NCI-H2227 treated with DMSO at 0.1 percent for 48 hours (cell line): Measurements from ENCODE around the gene HYAL2.

Experiments
- DNase-seq: peaks from one replicate; lab custom pipeline; 2025; lab: John Stamatoyannopoulos, UW

The HYAL2 gene

GRCh38 chr3:50322386-50323091, at the start of gene HYAL2:
HYAL2 (minus strand) TSS chr3:50322745; CDS start chr3:50320489, 2,256 bp downstream.
- DNase-seq, result no peak

GRCh38 chr3:50371133-50371685, 48.7 kb upstream of the HYAL2 start:
- DNase-seq, result no peak

- DNase-seq, result no peak
Observed at GRCh38 chr3:50370594-50370993, 48.0 kb upstream of the HYAL2 start.

- DNase-seq, result no peak
Observed at GRCh38 chr3:50369012-50369670, 46.6 kb upstream of the HYAL2 start.

- no peak for DNase-seq
Observed at GRCh38 chr3:50365842-50366220, 43.3 kb upstream of the HYAL2 start.

- DNase-seq, result peak; percentile 72
Observed at GRCh38 chr3:50365080-50365841, 42.7 kb upstream of the HYAL2 start.

GRCh38 chr3:50364573-50365079, 42.1 kb upstream of the HYAL2 start:
- no peak for DNase-seq

- DNase-seq, result no peak
Observed at GRCh38 chr3:50359760-50360110, 37.2 kb upstream of the HYAL2 start.

GRCh38 chr3:50358911-50359759, 36.6 kb upstream of the HYAL2 start, which contains the start of gene TMEM115:
TMEM115 (minus strand) TSS chr3:50359521; CDS start chr3:50359063, 458 bp downstream.
- DNase-seq, result peak; percentile 94

GRCh38 chr3:50358355-50358910, 35.9 kb upstream of the HYAL2 start:
- no peak for DNase-seq

GRCh38 chr3:50357481-50357880, 34.9 kb upstream of the HYAL2 start:
- DNase-seq, result no peak

- DNase-seq, result no peak
Observed at GRCh38 chr3:50356553-50356952, 34.0 kb upstream of the HYAL2 start.

- no peak for DNase-seq
Observed at GRCh38 chr3:50355829-50356552, 33.4 kb upstream of the HYAL2 start.

GRCh38 chr3:50354850-50355249, 32.3 kb upstream of the HYAL2 start:
- no peak for DNase-seq

- no peak for DNase-seq
Observed at GRCh38 chr3:50354186-50354764, 31.7 kb upstream of the HYAL2 start.

GRCh38 chr3:50353245-50354004, 30.9 kb upstream of the HYAL2 start:
- DNase-seq, result no peak

GRCh38 chr3:50352781-50353180, 30.2 kb upstream of the HYAL2 start:
- DNase-seq, result no peak

- DNase-seq, result no peak
Observed at GRCh38 chr3:50351323-50351697, 28.8 kb upstream of the HYAL2 start.
